ENCODE measurements around the gene ARHGEF2.

GRCh38 chr1:156021954-156022353, 43.6 kb upstream of the ARHGEF2 start:
- TF ChIP-seq, protein P1, sequence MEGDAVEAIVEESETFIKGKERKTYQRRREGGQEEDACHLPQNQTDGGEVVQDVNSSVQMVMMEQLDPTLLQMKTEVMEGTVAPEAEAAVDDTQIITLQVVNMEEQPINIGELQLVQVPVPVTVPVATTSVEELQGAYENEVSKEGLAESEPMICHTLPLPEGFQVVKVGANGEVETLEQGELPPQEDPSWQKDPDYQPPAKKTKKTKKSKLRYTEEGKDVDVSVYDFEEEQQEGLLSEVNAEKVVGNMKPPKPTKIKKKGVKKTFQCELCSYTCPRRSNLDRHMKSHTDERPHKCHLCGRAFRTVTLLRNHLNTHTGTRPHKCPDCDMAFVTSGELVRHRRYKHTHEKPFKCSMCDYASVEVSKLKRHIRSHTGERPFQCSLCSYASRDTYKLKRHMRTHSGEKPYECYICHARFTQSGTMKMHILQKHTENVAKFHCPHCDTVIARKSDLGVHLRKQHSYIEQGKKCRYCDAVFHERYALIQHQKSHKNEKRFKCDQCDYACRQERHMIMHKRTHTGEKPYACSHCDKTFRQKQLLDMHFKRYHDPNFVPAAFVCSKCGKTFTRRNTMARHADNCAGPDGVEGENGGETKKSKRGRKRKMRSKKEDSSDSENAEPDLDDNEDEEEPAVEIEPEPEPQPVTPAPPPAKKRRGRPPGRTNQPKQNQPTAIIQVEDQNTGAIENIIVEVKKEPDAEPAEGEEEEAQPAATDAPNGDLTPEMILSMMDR (conservative IDR thresholded peaks at IDR 0.05 in 1 of 2, IDR thresholded peaks at IDR 0.05 in 1 of 2; ENCODE audit: low read depth in 1 of 2, low read length in 2 of 2), result no peak
- TF ChIP-seq EZH2 (IDR thresholded peaks at IDR 0.05; ENCODE audit: low read length, missing control alignments), result no peak

All from fibroblast of lung (primary cell).